A673 (cell line): Measurements from ENCODE around the gene APELA. TPM values are rescaled to one million over a fixed set of nuclear protein-coding genes. Genes with fewer than 3 reads are reported as not detected.

Experiments
- Bru-seq: library from RNA; stranded (reverse); fragments of 400-500 nt; gene quantifications from one replicate; lab custom pipeline; 2021; lab: Mats Ljungman, UMichigan
- BruChase-seq, 2 experiments: library from RNA; stranded (reverse); fragments of 400-500 nt; gene quantifications; one replicate each; lab custom pipeline; 2021; lab: Mats Ljungman, UMichigan
- BruUV-seq: library from RNA; stranded (reverse); fragments of 400-500 nt; replicated peaks from 2 replicates; lab custom pipeline; 2021; lab: Mats Ljungman, UMichigan
- CTCF ChIA-PET: fragments of 300-600 bp; sonication (Branson Sonifier 250); formaldehyde crosslinking; loops from one replicate; lab custom pipeline; 2022; ENCODE audit warnings: antibody characterized with exemption; lab: Charles Lee
- POLR2A ChIA-PET: fragments of 300-600 bp; sonication (Branson Sonifier 250); formaldehyde crosslinking; loops from one replicate; lab custom pipeline; 2022; ENCODE audit warnings: antibody characterized with exemption; ENCODE audit not compliant: low non-redundant PET; lab: Charles Lee
- DNase-seq: peaks from one replicate; pipeline ENCODE4 v3.0.0-alpha.2; 2015; ENCODE audit warnings: low spot score
- H3K27ac ChIP-seq: fragments of 200-600 bp; sonication (generic); 2 replicates; pipeline ENCODE4 v1.5.1; 2016; ENCODE audit warnings: mixed run types, low read depth, mild to moderate bottlenecking, mixed read lengths, antibody characterized with exemption, low read length; ENCODE audit not compliant: poor library complexity, severe bottlenecking
- H3K27me3 ChIP-seq: fragments of 200-600 bp; sonication (generic); replicated peaks from 2 replicates; pipeline ENCODE4 v1.6.1; 2017; ENCODE audit warnings: mixed run types, low read depth, mild to moderate bottlenecking, mixed read lengths, antibody characterized with exemption, low read length; ENCODE audit not compliant: insufficient read depth, poor library complexity
- H3K36me3 ChIP-seq: fragments of 200-600 bp; sonication (generic); 2 replicates; pipeline ENCODE4 v1.6.1; 2016; ENCODE audit warnings: mixed run types, mild to moderate bottlenecking, mixed read lengths, antibody characterized with exemption, low read length; ENCODE audit not compliant: insufficient read depth, poor library complexity, severe bottlenecking
- H3K4me1 ChIP-seq: fragments of 200-600 bp; sonication (generic); 2 replicates; pipeline ENCODE4 v1.6.1; 2017; ENCODE audit warnings: mixed run types, mild to moderate bottlenecking, mixed read lengths, antibody characterized with exemption, low read length; ENCODE audit not compliant: insufficient read depth, poor library complexity, severe bottlenecking
- H3K4me3 ChIP-seq: fragments of 200-600 bp; sonication (generic); 2 replicates; pipeline ENCODE4 v1.5.1; 2016; ENCODE audit warnings: low read depth, mixed run types, mild to moderate bottlenecking, mixed read lengths, low read length; ENCODE audit not compliant: poor library complexity, severe bottlenecking
- H3K9me3 ChIP-seq: fragments of 200-600 bp; sonication (generic); 2 replicates; pipeline ENCODE4 v1.6.1; 2016; ENCODE audit warnings: mixed run types, low read depth, mild to moderate bottlenecking, mixed read lengths, antibody characterized with exemption, low read length; ENCODE audit not compliant: poor library complexity, severe bottlenecking
- EZH2 ChIP-seq: fragments of 200-600 bp; sonication (generic); IDR thresholded peaks from 2 replicates; pipeline ENCODE4 v1.6.1; 2017; ENCODE audit warnings: borderline replicate concordance, low read depth, mild to moderate bottlenecking, mixed read lengths, antibody characterized with exemption, low read length; ENCODE audit not compliant: poor library complexity, severe bottlenecking
- intact Hi-C: fragments of 100-400 bp; cut with micrococcal nuclease; formaldehyde crosslinking; loops from one replicate; pipeline ENCODE4 v1.10.0; 2022; ENCODE audit not compliant: unreplicated experiment
- long read RNA-seq: library from polyadenylated mRNA; stranded (forward); transcript quantifications from one replicate; pipeline ENCODE4 v2.0.0, GENCODE V29; 2022
- total RNA-seq: library from RNA; stranded (reverse); gene quantifications from 2 replicates; pipeline ENCODE4 v1.2.3, GENCODE V29; 2021
- TF ChIP-seq, protein P1 (sequence below): fragments of 300-800, 200-600 bp; sonication (generic); conservative IDR thresholded peaks from 2 replicates; pipeline ENCODE4 v1.5.1; 2017; ENCODE audit warnings: low read depth, mild to moderate bottlenecking, antibody characterized with exemption, low read length, moderate library complexity, mixed read lengths

The APELA gene, protein sequence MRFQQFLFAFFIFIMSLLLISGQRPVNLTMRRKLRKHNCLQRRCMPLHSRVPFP
- total RNA-seq (16.5 and 16.9 TPM in 2 replicates), Bru-seq, nascent RNA (percentile 81 among the genes with signal in this experiment), BruChase-seq, experiment 1, labeled RNA remaining after a 2-hour chase (percentile 73 among the genes with signal in this experiment), BruChase-seq, experiment 2, labeled RNA remaining after a 6-hour chase (percentile 76 among the genes with signal in this experiment)
- long read RNA-seq, transcript APELA-202 (3 exons, 2,602 nt): major isoform, 13 of 17 reads
- long read RNA-seq, partial matches to known transcripts: 0 of 17 reads
- long read RNA-seq, other reads (novel, unspliced or antisense): 3 of 17 reads

DNA sequence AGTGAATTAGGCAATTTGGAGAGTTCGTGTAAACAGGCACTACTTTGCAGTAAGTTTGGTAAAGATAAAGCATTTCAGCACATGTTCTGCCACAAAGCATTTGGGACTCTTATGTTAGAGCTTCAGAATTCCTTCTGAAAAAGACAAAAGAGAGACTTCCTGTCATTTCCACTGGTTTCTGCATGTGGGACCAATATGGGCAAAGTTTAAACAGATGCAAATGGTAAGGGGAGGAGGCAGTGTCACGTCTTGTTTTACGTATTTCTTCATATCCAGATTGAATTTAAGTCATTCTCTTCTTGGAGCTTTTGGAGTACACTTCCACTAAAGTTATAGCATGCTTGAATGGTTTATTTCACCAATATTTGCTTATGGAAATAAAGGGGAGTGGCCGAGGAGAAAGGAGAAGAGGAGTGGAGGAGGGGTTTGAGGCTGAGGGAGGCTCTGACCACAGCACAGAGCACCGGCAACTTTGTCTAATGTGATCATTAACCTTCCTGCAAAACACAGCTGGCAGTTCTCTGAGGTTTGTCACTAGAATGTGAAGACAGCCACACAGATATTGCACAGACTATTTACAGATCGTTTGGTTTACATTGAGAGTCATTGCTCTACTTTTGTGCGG is at the start of gene APELA:
APELA (plus strand) TSS at position 479 of the 625 bp plus-strand sequence. CDS start 154 bp downstream, outside the sequence.
- peak; percentile 65 for DNase-seq
- CTCF ChIA-PET: interaction anchor here (0.6 kb wide), 1 partner anchor 11 kb away, joined by 3 read pairs; no protein-coding TSS in a partner anchor
- BruUV-seq: no TSS peak

DNA sequence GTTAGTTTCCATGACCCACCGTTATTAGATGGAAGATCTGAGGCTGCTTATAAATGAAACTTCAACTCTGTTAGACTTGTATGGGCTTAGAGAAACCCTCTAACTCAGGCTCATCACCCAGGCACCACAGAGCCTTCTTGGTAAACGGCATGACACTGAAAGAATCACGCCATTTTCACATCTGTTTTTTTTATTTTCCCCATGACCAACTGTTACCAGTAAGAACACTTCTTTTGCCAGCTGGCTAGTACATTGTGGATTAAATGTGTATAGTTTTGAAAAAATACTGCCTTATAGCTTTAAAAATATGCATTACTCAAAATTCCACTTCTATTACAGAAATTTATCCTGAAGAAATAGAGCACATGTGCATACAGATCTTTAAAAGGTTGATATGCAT is 48.0 kb upstream of the APELA start:
- BruUV-seq: no TSS peak

More for the DNA sequence above, at the start of gene APELA:
- Histone ChIP-seq H3K36me3 (no peaks in the 10 kb centered on the region), H3K4me3 (peak within 1 kb of the TSS; percentile 49), H3K27ac (peak within 1 kb of the TSS; percentile 53), H3K27me3 (no peaks in the 10 kb centered on the region), H3K4me1 (peaks cover 29% of the 10 kb centered on the region), H3K9me3 (no peaks in the 10 kb centered on the region)
- TF ChIP-seq, protein P1, sequence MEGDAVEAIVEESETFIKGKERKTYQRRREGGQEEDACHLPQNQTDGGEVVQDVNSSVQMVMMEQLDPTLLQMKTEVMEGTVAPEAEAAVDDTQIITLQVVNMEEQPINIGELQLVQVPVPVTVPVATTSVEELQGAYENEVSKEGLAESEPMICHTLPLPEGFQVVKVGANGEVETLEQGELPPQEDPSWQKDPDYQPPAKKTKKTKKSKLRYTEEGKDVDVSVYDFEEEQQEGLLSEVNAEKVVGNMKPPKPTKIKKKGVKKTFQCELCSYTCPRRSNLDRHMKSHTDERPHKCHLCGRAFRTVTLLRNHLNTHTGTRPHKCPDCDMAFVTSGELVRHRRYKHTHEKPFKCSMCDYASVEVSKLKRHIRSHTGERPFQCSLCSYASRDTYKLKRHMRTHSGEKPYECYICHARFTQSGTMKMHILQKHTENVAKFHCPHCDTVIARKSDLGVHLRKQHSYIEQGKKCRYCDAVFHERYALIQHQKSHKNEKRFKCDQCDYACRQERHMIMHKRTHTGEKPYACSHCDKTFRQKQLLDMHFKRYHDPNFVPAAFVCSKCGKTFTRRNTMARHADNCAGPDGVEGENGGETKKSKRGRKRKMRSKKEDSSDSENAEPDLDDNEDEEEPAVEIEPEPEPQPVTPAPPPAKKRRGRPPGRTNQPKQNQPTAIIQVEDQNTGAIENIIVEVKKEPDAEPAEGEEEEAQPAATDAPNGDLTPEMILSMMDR: no peak
- no peak for TF ChIP-seq EZH2
- POLR2A ChIA-PET: interaction anchor here (0.6 kb wide), 1 partner anchor 10 kb away, joined by 3 read pairs; no protein-coding TSS in a partner anchor
- intact Hi-C loops: loop anchor here (5.0 kb wide), 1 partner anchor 95 kb away; no protein-coding TSS in a partner anchor

DNA sequence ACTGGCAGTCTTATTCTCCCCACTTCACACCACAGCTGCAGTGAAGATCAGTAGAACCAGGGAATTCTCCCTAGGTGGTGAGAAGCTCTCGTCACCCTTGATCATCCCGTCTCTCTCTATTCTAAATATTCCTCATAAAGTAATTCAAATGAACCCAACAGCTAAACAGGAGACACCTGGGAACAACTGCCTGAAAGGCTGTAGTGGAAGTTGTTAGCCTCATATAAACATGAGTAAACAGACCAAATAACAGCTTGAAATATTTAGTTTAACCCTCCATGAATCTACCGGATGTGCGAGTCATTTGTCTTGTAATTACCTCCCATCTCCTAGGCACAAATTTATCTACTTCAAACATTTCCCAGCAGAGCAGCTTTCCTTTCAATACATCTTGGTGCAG is 30.4 kb upstream of the APELA start:
- TF ChIP-seq, protein P1: no peak
- no peak for TF ChIP-seq EZH2
- H3K9me3 ChIP-seq: no peaks in the 10 kb centered on the region
- no peaks in the 10 kb centered on the region for H3K4me1 ChIP-seq
- peak; percentile 42 for DNase-seq
- no TSS peak for BruUV-seq
- H3K27me3 ChIP-seq: no peaks in the 10 kb centered on the region
- no peak overlapping the region for H3K4me3 ChIP-seq
- ChIA-PET CTCF (interaction anchor here (0.6 kb wide), 1 partner anchor 63 kb away, joined by 5 read pairs; no protein-coding TSS in a partner anchor), POLR2A (no interaction called here)
- H3K36me3 ChIP-seq: no peaks in the 10 kb centered on the region
- H3K27ac ChIP-seq: peak overlapping the region; percentile 29
- intact Hi-C loops: no loop called here

More for the DNA sequence above, 48.0 kb upstream of the APELA start:
- TF ChIP-seq EZH2: no peak
- TF ChIP-seq, protein P1: no peak
- ChIA-PET POLR2A (no interaction called here), CTCF (no interaction called here)
- H3K9me3 ChIP-seq: no peaks in the 10 kb centered on the region
- no peaks in the 10 kb centered on the region for H3K36me3 ChIP-seq
- no peak overlapping the region for H3K4me3 ChIP-seq
- H3K27ac ChIP-seq: no peak overlapping the region
- intact Hi-C loops: no loop called here
- peaks cover 6% of the 10 kb centered on the region for H3K4me1 ChIP-seq
- H3K27me3 ChIP-seq: no peaks in the 10 kb centered on the region
- DNase-seq: no peak
